Spleen (tissue), 7 donors: ENCODE data around the gene ARL5A.

Experiments
- POLR2A ChIP-seq, 3 donors: fragments of 450-650 bp; IDR thresholded peaks; one replicate each; pipeline ENCODE4 v1.5.1; 2017; ENCODE audit warnings: antibody characterized with exemption in 3 of 3, mild to moderate bottlenecking in 1 of 3
- TF ChIP-seq, protein P1 (sequence below), 11 experiments: fragments of 200-600 bp in 7 of 11; fragments of 450-650 bp in 4 of 11; sonication (generic) in 4 of 11; IDR thresholded peaks in 8 of 11; conservative IDR thresholded peaks in 3 of 11; 1 replicate in 7 of 11; 2 replicates in 4 of 11; pipeline versions ENCODE4 v1.4.0 to v1.8.0; 2016 to 2021; ENCODE audit warnings: antibody characterized with exemption in 11 of 11, inconsistent platforms in 4 of 11, mild to moderate bottlenecking in 1 of 11
- donor health status: DM: no; HTN: no; CAD: no; lungs with moderate emphysema.
- donor health status: DM: no; HTN: no; CAD: no.
- donor health status: DM: no; HTN: no; CAD: no.

DNA sequence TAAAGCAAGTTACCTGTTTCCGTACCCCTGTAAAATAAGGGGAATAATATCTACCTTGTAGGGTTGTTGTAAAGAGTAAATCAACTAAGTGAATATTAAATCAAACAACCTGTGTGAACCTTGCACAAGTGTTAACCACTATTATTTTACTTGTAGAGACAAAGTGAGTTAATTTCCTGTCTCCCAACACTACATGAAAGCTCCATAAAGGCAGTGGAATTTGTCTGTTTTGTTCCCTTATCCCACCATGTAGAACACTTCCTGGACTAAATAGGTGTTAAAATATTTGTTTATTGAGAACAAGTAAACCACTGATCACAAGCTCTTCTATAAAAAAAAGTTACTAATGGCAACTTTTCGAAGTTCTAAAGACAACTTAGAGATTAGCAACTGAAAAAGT, 3.3 kb downstream of the ARL5A start:
- no peak for TF ChIP-seq POLR2A (IDR thresholded peaks at IDR 0.05)
- TF ChIP-seq, protein P1, sequence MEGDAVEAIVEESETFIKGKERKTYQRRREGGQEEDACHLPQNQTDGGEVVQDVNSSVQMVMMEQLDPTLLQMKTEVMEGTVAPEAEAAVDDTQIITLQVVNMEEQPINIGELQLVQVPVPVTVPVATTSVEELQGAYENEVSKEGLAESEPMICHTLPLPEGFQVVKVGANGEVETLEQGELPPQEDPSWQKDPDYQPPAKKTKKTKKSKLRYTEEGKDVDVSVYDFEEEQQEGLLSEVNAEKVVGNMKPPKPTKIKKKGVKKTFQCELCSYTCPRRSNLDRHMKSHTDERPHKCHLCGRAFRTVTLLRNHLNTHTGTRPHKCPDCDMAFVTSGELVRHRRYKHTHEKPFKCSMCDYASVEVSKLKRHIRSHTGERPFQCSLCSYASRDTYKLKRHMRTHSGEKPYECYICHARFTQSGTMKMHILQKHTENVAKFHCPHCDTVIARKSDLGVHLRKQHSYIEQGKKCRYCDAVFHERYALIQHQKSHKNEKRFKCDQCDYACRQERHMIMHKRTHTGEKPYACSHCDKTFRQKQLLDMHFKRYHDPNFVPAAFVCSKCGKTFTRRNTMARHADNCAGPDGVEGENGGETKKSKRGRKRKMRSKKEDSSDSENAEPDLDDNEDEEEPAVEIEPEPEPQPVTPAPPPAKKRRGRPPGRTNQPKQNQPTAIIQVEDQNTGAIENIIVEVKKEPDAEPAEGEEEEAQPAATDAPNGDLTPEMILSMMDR (IDR thresholded peaks at IDR 0.05 in 8 of 11, conservative IDR thresholded peaks at IDR 0.05 in 3 of 11), result no peak
